Liver (tissue), 9 donors: ENCODE results near the gene DDX17. TPM values are rescaled to one million over a fixed set of nuclear protein-coding genes. Genes with fewer than 3 reads are reported as not detected.

Experiments used
- DNase-seq: peaks from one replicate; pipeline ENCODE4 v3.0.0-alpha.2; 2017; ENCODE audit warnings: low spot score
- H3K27ac ChIP-seq, 2 donors: one replicate each; pipeline ENCODE4 v1.7.0; 2013; ENCODE audit warnings: inconsistent platforms in 2 of 2, low read length in 2 of 2, control low read depth in 1 of 2, low read depth in 1 of 2, mild to moderate bottlenecking in 1 of 2
- H3K27me3 ChIP-seq, 4 donors: one replicate each; pipeline versions ENCODE4 v1.6.1 to v1.7.0; 2013; ENCODE audit warnings: low read length in 3 of 4, inconsistent platforms in 1 of 4, mild to moderate bottlenecking in 1 of 4, moderate library complexity in 1 of 4; ENCODE audit not compliant: control insufficient read depth in 4 of 4, insufficient read depth in 4 of 4
- H3K36me3 ChIP-seq, 4 donors: one replicate each; pipeline versions ENCODE4 v1.6.1 to v1.7.0; 2013; ENCODE audit warnings: low read length in 3 of 4, mild to moderate bottlenecking in 3 of 4, low read depth in 1 of 4, moderate library complexity in 1 of 4; ENCODE audit not compliant: control insufficient read depth in 4 of 4, insufficient read depth in 3 of 4
- H3K4me1 ChIP-seq, 4 donors: one replicate each; pipeline versions ENCODE4 v1.6.1 to v1.7.0; 2013; ENCODE audit warnings: low read length in 3 of 4, mild to moderate bottlenecking in 3 of 4, moderate library complexity in 1 of 4; ENCODE audit not compliant: control insufficient read depth in 4 of 4, insufficient read depth in 4 of 4
- H3K4me3 ChIP-seq, 3 donors: one replicate each; pipeline versions ENCODE4 v1.6.1 to v1.7.0; 2013; ENCODE audit warnings: low read length in 3 of 3, control low read depth in 1 of 3, low read depth in 1 of 3, mild to moderate bottlenecking in 1 of 3
- H3K9ac ChIP-seq, 2 donors: one replicate each; pipeline ENCODE4 v1.7.0; 2013; ENCODE audit warnings: low read length in 2 of 2, mild to moderate bottlenecking in 2 of 2, moderate library complexity in 2 of 2, control low read depth in 1 of 2, low read depth in 1 of 2
- H3K9me3 ChIP-seq, 4 donors: one replicate each; pipeline versions ENCODE4 v1.6.1 to v1.7.0; 2013; ENCODE audit warnings: low read length in 3 of 4; ENCODE audit not compliant: control insufficient read depth in 4 of 4
- CTCF ChIP-seq: fragments of 150-350 bp; IDR thresholded peaks from 2 replicates; pipeline ENCODE4 v1.5.1; 2017; ENCODE audit warnings: improper control_type of control experiment, low read depth, low read length; ENCODE audit not compliant: missing input control
- EGR1 ChIP-seq, 2 donors: IDR thresholded peaks; 2 replicates each; pipeline ENCODE4 v1.6.1; 2016 to 2018; ENCODE audit warnings: antibody characterized with exemption in 2 of 2, low read depth in 2 of 2
- FOXA1 ChIP-seq: IDR thresholded peaks from 2 replicates; pipeline ENCODE4 v1.6.1; 2016; ENCODE audit warnings: antibody characterized with exemption
- FOXA2 ChIP-seq: IDR thresholded peaks from 2 replicates; pipeline ENCODE4 v1.6.1; 2016; ENCODE audit warnings: antibody characterized with exemption
- GABPA ChIP-seq, 2 donors: IDR thresholded peaks in 1 of 2; conservative IDR thresholded peaks in 1 of 2; 2 replicates each; pipeline ENCODE4 v1.6.1; 2016; ENCODE audit warnings: antibody characterized with exemption in 2 of 2, mild to moderate bottlenecking in 1 of 2, moderate library complexity in 1 of 2
- HNF4A ChIP-seq, 2 donors: conservative IDR thresholded peaks; 2 replicates each; pipeline ENCODE4 v1.6.1; 2016; ENCODE audit warnings: antibody characterized with exemption in 2 of 2, mild to moderate bottlenecking in 2 of 2
- HNF4G ChIP-seq: IDR thresholded peaks from 2 replicates; pipeline ENCODE4 v1.6.1; 2016; ENCODE audit warnings: antibody characterized with exemption
- JUND ChIP-seq, 2 donors: IDR thresholded peaks; 2 replicates each; pipeline ENCODE4 v1.6.1; 2016; ENCODE audit warnings: antibody characterized with exemption in 2 of 2
- MAX ChIP-seq: IDR thresholded peaks from 2 replicates; pipeline ENCODE4 v1.6.1; 2016; ENCODE audit warnings: antibody characterized with exemption
- NR2F2 ChIP-seq: IDR thresholded peaks from 2 replicates; pipeline ENCODE4 v1.6.1; 2016; ENCODE audit warnings: antibody characterized with exemption
- RAD21 ChIP-seq, 2 donors: IDR thresholded peaks; 2 replicates each; pipeline ENCODE4 v1.6.1; 2016; ENCODE audit warnings: antibody characterized with exemption in 2 of 2, mild to moderate bottlenecking in 2 of 2
- REST ChIP-seq: IDR thresholded peaks from 2 replicates; pipeline ENCODE4 v1.6.1; 2016; ENCODE audit warnings: antibody characterized with exemption, mild to moderate bottlenecking
- RXRA ChIP-seq, 2 donors: IDR thresholded peaks; 2 replicates each; pipeline ENCODE4 v1.6.1; 2017 to 2018; ENCODE audit warnings: antibody characterized with exemption in 2 of 2, mild to moderate bottlenecking in 1 of 2
- SP1 ChIP-seq: IDR thresholded peaks from 2 replicates; pipeline ENCODE4 v1.6.1; 2018; ENCODE audit warnings: antibody characterized with exemption, mild to moderate bottlenecking
- TAF1 ChIP-seq: conservative IDR thresholded peaks from 2 replicates; pipeline ENCODE4 v1.6.1; 2016; ENCODE audit warnings: antibody characterized with exemption, mild to moderate bottlenecking
- ZBTB33 ChIP-seq: IDR thresholded peaks from 2 replicates; pipeline ENCODE4 v1.6.1; 2016; ENCODE audit warnings: antibody characterized with exemption
- WGBS: extraction: QIAGEN DNeasy Blood & Tissue Kit; methylation state at CpG from one replicate; pipeline ENCODE4 v1.1.7; 2013; 5-methylcytosine and 5-hydroxymethylcytosine counted together
- polyA plus RNA-seq, 2 donors: library from polyadenylated mRNA; stranded (reverse) in 1 of 2; unstranded in 1 of 2; fragments of 200-250 nt in 1 of 2; fragments of >200 nt in 1 of 2; fragmentation: Nextera tagmentation in 1 of 2; extraction: Ambion mirVana in 1 of 2; gene quantifications; one replicate each; pipeline versions ENCODE4 v1.2.1 to v1.2.3, GENCODE V29; 2013 to 2015
- total RNA-seq, 2 donors: library from RNA; depleted of rRNA; stranded (reverse); fragments of >200 nt; gene quantifications; one replicate each; pipeline ENCODE4 v1.2.3, GENCODE V29; 2014
- TF ChIP-seq, protein P1 (sequence below): IDR thresholded peaks from 2 replicates; pipeline ENCODE4 v1.6.1; 2016; ENCODE audit warnings: antibody characterized with exemption
- donor health status: healthy.
- donor health status: healthy.
- donor health status: healthy.
- donor health status: healthy.
- donor health status: healthy.

DDX17 gene
- total and polyA plus RNA-seq, 4 donors: 46.3 to 451 (median 173) TPM

- 62% methylated on average over 11 of the region's 11 CpGs for WGBS
These were observed 55.8 kb downstream of the DDX17 start for GRCh38 chr22:38450234-38450797.

DNA sequence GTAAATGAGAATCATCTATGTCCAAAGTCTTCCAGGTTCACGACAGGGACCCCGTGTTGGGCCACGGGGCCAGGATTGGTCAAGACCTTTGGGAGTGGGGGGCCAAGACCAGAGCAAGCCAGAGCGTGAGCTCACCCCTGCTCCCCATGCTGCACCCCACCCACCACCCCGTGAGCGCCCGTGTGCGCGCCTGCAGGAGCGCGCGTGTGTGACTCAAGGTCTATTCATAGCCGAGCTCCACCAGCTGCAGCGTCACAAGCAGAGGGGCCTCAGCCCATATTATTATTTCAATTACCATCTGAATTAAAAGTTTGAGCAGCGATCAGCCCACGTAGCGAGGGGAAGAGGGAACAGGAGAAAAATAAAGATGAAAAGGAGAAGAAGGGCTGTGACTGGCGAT is 56.3 kb downstream of the DDX17 start:
- 78% methylated on average over 18 of the region's 18 CpGs for WGBS
- Histone ChIP-seq H3K9ac (no peak overlapping the region), H3K9me3 (no peaks in the 10 kb centered on the region), H3K27ac (no peak overlapping the region), H3K27me3 (peaks cover 0 to 5% (median 2%) of the 10 kb centered on the region in 4 donors), H3K4me3 (no peak overlapping the region), H3K4me1 (peaks cover 0 to 5% (median 5%) of the 10 kb centered on the region in 4 donors), H3K36me3 (no peaks in the 10 kb centered on the region)
- no peak for DNase-seq
- TF ChIP-seq, protein P1, sequence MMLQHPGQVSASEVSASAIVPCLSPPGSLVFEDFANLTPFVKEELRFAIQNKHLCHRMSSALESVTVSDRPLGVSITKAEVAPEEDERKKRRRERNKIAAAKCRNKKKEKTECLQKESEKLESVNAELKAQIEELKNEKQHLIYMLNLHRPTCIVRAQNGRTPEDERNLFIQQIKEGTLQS: no peak
- TF ChIP-seq CTCF (no peak), HNF4A (conservative IDR thresholded peaks at IDR 0.05) (no peak), NR2F2 (no peak), ZBTB33 (no peak), FOXA1 (no peak), GABPA (IDR thresholded peaks at IDR 0.05 in 1 of 2, conservative IDR thresholded peaks at IDR 0.05 in 1 of 2) (no peak), EGR1 (IDR thresholded peaks at IDR 0.05; ENCODE audit: low read depth in 2 of 2) (no peak), SP1 (no peak), JUND (IDR thresholded peaks at IDR 0.05) (no peak), FOXA2 (no peak), MAX (no peak), RXRA (IDR thresholded peaks at IDR 0.05) (no peak), RAD21 (IDR thresholded peaks at IDR 0.05) (no peak)

More at GRCh38 chr22:38450234-38450797, 55.8 kb downstream of the DDX17 start:
- H3K9me3 ChIP-seq: no peaks in the 10 kb centered on the region
- H3K27me3 ChIP-seq: peaks cover 0 to 5% (median 2%) of the 10 kb centered on the region in 4 donors
- TF ChIP-seq REST: no peak
- TF ChIP-seq TAF1: no peak
- TF ChIP-seq HNF4G: no peak
- TF ChIP-seq, protein P1: no peak
- no peak for TF ChIP-seq FOXA2
- TF ChIP-seq RXRA (IDR thresholded peaks at IDR 0.05): no peak
- TF ChIP-seq GABPA (IDR thresholded peaks at IDR 0.05 in 1 of 2, conservative IDR thresholded peaks at IDR 0.05 in 1 of 2): no peak
- no peak for TF ChIP-seq NR2F2
- no peak for TF ChIP-seq SP1
- TF ChIP-seq MAX: no peak
- no peak for TF ChIP-seq EGR1 (IDR thresholded peaks at IDR 0.05; ENCODE audit: low read depth in 2 of 2)
- no peak for DNase-seq
- no peak overlapping the region for H3K27ac ChIP-seq
- no peaks in the 10 kb centered on the region for H3K36me3 ChIP-seq
- H3K9ac ChIP-seq: no peak overlapping the region
- peaks cover 0 to 8% (median 7%) of the 10 kb centered on the region in 4 donors for H3K4me1 ChIP-seq
- H3K4me3 ChIP-seq: no peak overlapping the region
